Neural progenitor cell (in vitro differentiated cells): Measurements from ENCODE around the gene ADARB2. TPM values are rescaled to one million over a fixed set of nuclear protein-coding genes. Genes with fewer than 3 reads are reported as not detected.

Source experiments
- DNase-seq: peaks from one replicate; pipeline ENCODE4 v3.0.0-alpha.2; 2016; ENCODE audit warnings: low spot score
- H2AFZ ChIP-seq: fragments of 200-600 bp; sonication (generic); replicated peaks from 2 replicates; pipeline ENCODE4 v1.6.1; 2016; ENCODE audit warnings: antibody characterized with exemption
- H3F3A ChIP-seq: fragments of 200-600 bp; sonication (generic); 2 replicates; pipeline ENCODE4 v1.6.1; 2016; ENCODE audit warnings: antibody characterized with exemption, low read depth
- H3K27ac ChIP-seq: fragments of 200-600 bp; sonication (generic); 2 replicates; pipeline ENCODE4 v1.5.1; 2016; ENCODE audit warnings: mild to moderate bottlenecking
- H3K27me3 ChIP-seq: fragments of 200-600 bp; sonication (generic); 2 replicates; pipeline ENCODE4 v1.6.1; 2016; ENCODE audit warnings: mild to moderate bottlenecking, moderate library complexity
- H3K36me3 ChIP-seq: fragments of 200-600 bp; sonication (generic); 2 replicates; pipeline ENCODE4 v1.5.1; 2016
- H3K4me1 ChIP-seq: fragments of 200-600 bp; sonication (generic); 2 replicates; pipeline ENCODE4 v1.6.1; 2016; ENCODE audit warnings: mixed run types
- H3K4me2 ChIP-seq: fragments of 200-600 bp; sonication (generic); 2 replicates; pipeline ENCODE4 v1.6.1; 2016
- H3K4me3 ChIP-seq: fragments of 200-600 bp; sonication (generic); 2 replicates; pipeline ENCODE4 v1.5.1; 2016
- H3K79me2 ChIP-seq: fragments of 200-600 bp; sonication (generic); 2 replicates; pipeline ENCODE4 v1.6.1; 2016; ENCODE audit warnings: low read depth
- H3K9ac ChIP-seq: fragments of 200-600 bp; sonication (generic); 2 replicates; pipeline ENCODE4 v1.6.1; 2016
- H3K9me3 ChIP-seq: fragments of 200-600 bp; sonication (generic); 2 replicates; pipeline ENCODE4 v1.5.1; 2016; ENCODE audit warnings: low read depth
- H4K20me1 ChIP-seq: fragments of 200-600 bp; sonication (generic); 2 replicates; pipeline ENCODE4 v1.6.1; 2016; ENCODE audit warnings: low read depth
- H3K27ac Mint-ChIP-seq: 3 replicates; pipeline ENCODE4 v1.8.0; 2021; ENCODE audit warnings: mixed read lengths
- H3K27me3 Mint-ChIP-seq: 2 replicates; pipeline ENCODE4 v1.8.0; 2022; ENCODE audit warnings: low read depth, mild to moderate bottlenecking, inconsistent platforms, moderate library complexity, mixed read lengths; ENCODE audit not compliant: insufficient read depth
- H3K36me3 Mint-ChIP-seq: 3 replicates; pipeline ENCODE4 v1.8.0; 2021; ENCODE audit warnings: mixed read lengths
- H3K4me1 Mint-ChIP-seq: 3 replicates; pipeline ENCODE4 v1.8.0; 2021; ENCODE audit warnings: mixed read lengths
- H3K4me3 Mint-ChIP-seq: 3 replicates; pipeline ENCODE4 v1.8.0; 2021; ENCODE audit warnings: mild to moderate bottlenecking, moderate library complexity, mixed read lengths
- H3K9me3 Mint-ChIP-seq: 3 replicates; pipeline ENCODE4 v1.8.0; 2020; ENCODE audit warnings: mixed read lengths
- EZH2 ChIP-seq: fragments of 200-600 bp; sonication (generic); IDR thresholded peaks from 2 replicates; pipeline ENCODE4 v1.6.1; 2017; ENCODE audit warnings: antibody characterized with exemption, mild to moderate bottlenecking, moderate library complexity
- EZH2phosphoT487 ChIP-seq: fragments of 200-600 bp; sonication (generic); IDR thresholded peaks from 2 replicates; pipeline ENCODE4 v1.6.1; 2017; ENCODE audit warnings: antibody characterized with exemption
- total RNA-seq: library from RNA; depleted of rRNA; stranded (reverse); fragments of >200 nt; gene quantifications from 2 replicates; pipeline ENCODE4 v1.2.3, GENCODE V29; 2015; ENCODE audit warnings: low replicate concordance
- TF ChIP-seq, protein P1 (sequence below): fragments of 200-600 bp; sonication (generic); IDR thresholded peaks from 2 replicates; pipeline ENCODE4 v1.5.1; 2017; ENCODE audit warnings: antibody characterized with exemption, mild to moderate bottlenecking

The ADARB2 gene
- total RNA-seq, 1 donor from 2014 or later, result not detected

DNA sequence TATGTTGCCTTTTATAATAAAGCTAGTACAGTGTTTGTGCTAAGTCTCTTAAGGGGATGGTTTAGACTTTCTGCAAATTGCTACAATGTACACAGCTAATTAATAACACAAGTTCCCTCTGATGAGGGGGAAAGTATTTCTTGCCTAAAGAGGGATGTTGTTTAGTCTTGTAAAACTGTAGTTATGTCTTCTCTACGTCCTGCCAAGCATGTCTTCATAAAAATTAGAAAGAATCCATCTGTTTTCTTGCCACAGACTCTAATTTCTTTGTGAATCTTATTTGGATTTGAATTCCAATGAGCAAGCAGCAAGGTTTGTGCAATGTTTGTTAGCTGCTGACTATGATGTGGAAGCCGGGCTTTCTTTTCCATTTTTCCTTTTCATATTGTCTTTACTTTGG is 28.2 kb downstream of the ADARB2 start:
- H3K79me2 ChIP-seq, result no peaks in the 10 kb centered on the region
- H3K36me3 Mint-ChIP-seq, result no peaks in the 10 kb centered on the region
- no peak overlapping the region for H3K27ac Mint-ChIP-seq

DNA sequence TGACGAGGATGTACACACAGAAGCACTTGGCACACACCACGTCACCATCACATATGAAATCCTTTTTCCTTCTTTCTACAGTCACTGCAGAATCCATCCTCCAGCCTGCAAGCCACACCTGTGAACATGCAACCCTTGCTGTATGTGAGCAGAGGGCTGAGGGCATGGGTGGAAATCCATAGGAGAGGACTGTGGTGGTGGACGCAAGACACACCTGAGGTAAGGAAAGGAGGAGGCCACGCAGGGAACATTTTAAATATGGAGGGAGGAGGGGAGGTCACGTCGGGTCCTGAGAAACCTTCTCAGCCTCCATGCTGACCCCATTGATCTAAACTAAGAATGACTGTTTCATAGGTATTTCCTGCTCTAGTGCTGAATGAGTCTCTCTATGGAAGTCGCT is 28.6 kb downstream of the ADARB2 start:
- H3F3A ChIP-seq, result no peaks in the 10 kb centered on the region
- no peaks in the 10 kb centered on the region for H3K36me3 ChIP-seq
- Mint-ChIP-seq H3K27me3 (peaks cover 6% of the 10 kb centered on the region), H3K4me1 (peaks cover under 1% of the 10 kb centered on the region), H3K9me3 (peaks cover 18% of the 10 kb centered on the region), H3K4me3 (no peak overlapping the region), H3K27ac (no peak overlapping the region), H3K36me3 (no peaks in the 10 kb centered on the region)
- H3K27ac ChIP-seq, result no peak overlapping the region
- H3K9me3 ChIP-seq, result no peaks in the 10 kb centered on the region
- no peak overlapping the region for H2AFZ ChIP-seq
- H3K79me2 ChIP-seq, result no peaks in the 10 kb centered on the region
- H3K4me2 ChIP-seq, result no peak overlapping the region
- no peaks in the 10 kb centered on the region for H3K27me3 ChIP-seq
- H3K4me3 ChIP-seq, result no peak overlapping the region
- H3K9ac ChIP-seq, result no peak overlapping the region
- DNase-seq, result no peak
- no peaks in the 10 kb centered on the region for H4K20me1 ChIP-seq
- no peaks in the 10 kb centered on the region for H3K4me1 ChIP-seq
- TF ChIP-seq EZH2 (no peak), EZH2phosphoT487 (no peak)
- TF ChIP-seq, protein P1, sequence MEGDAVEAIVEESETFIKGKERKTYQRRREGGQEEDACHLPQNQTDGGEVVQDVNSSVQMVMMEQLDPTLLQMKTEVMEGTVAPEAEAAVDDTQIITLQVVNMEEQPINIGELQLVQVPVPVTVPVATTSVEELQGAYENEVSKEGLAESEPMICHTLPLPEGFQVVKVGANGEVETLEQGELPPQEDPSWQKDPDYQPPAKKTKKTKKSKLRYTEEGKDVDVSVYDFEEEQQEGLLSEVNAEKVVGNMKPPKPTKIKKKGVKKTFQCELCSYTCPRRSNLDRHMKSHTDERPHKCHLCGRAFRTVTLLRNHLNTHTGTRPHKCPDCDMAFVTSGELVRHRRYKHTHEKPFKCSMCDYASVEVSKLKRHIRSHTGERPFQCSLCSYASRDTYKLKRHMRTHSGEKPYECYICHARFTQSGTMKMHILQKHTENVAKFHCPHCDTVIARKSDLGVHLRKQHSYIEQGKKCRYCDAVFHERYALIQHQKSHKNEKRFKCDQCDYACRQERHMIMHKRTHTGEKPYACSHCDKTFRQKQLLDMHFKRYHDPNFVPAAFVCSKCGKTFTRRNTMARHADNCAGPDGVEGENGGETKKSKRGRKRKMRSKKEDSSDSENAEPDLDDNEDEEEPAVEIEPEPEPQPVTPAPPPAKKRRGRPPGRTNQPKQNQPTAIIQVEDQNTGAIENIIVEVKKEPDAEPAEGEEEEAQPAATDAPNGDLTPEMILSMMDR, result no peak

More for the DNA sequence above, 28.2 kb downstream of the ADARB2 start:
- no peak overlapping the region for H3K4me2 ChIP-seq
- Mint-ChIP-seq H3K4me3 (no peak overlapping the region), H3K9me3 (peaks cover 16% of the 10 kb centered on the region), H3K4me1 (peaks cover 4% of the 10 kb centered on the region), H3K27me3 (peaks cover 6% of the 10 kb centered on the region)
- no peaks in the 10 kb centered on the region for H3K27me3 ChIP-seq
- no peaks in the 10 kb centered on the region for H3K9me3 ChIP-seq
- H3F3A ChIP-seq, result no peaks in the 10 kb centered on the region
- no peaks in the 10 kb centered on the region for H3K4me1 ChIP-seq
- TF ChIP-seq EZH2 (no peak), EZH2phosphoT487 (no peak)
- TF ChIP-seq, protein P1, result no peak
- H3K9ac ChIP-seq, result no peak overlapping the region
- H3K27ac ChIP-seq, result no peak overlapping the region
- no peaks in the 10 kb centered on the region for H3K36me3 ChIP-seq
- DNase-seq, result no peak
- no peak overlapping the region for H2AFZ ChIP-seq
- H4K20me1 ChIP-seq, result no peaks in the 10 kb centered on the region
- no peak overlapping the region for H3K4me3 ChIP-seq

DNA sequence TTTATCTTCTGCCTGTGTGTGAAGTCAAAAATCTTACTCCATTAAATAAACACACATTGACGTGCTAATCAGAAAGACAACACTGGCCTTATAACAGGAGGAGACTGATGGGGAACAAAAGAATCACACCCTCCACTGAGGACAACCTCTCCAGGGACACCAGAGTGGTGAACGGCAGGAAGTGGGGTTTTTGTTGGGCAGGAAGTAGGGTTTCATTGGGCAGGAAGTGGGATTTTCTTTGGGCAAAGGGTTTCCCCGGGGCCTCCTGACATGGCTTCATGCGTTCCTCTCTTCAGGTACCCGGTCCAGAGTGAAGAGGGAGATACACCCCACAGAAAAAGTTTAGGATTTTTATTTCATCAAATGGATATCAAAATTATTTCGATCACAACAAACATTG is 30.6 kb downstream of the ADARB2 start:
- Histone ChIP-seq H3K36me3 (no peaks in the 10 kb centered on the region), H2AFZ (no peak overlapping the region), H4K20me1 (no peaks in the 10 kb centered on the region), H3F3A (no peaks in the 10 kb centered on the region), H3K4me3 (no peak overlapping the region), H3K27ac (no peak overlapping the region), H3K27me3 (no peaks in the 10 kb centered on the region), H3K4me2 (no peak overlapping the region), H3K4me1 (no peaks in the 10 kb centered on the region), H3K9me3 (no peaks in the 10 kb centered on the region), H3K79me2 (no peaks in the 10 kb centered on the region), H3K9ac (no peak overlapping the region)
- DNase-seq, result no peak
- peaks cover 34% of the 10 kb centered on the region for H3K9me3 Mint-ChIP-seq
- H3K27ac Mint-ChIP-seq, result no peak overlapping the region
- H3K27me3 Mint-ChIP-seq, result peaks cover 6% of the 10 kb centered on the region
- H3K36me3 Mint-ChIP-seq, result peaks cover 2% of the 10 kb centered on the region
- no peak overlapping the region for H3K4me3 Mint-ChIP-seq
- TF ChIP-seq EZH2, result no peak
- TF ChIP-seq, protein P1, result no peak
- no peaks in the 10 kb centered on the region for H3K4me1 Mint-ChIP-seq
